GM21381 (cell line): Measurements from ENCODE around the gene TIMP2.
"Not testable (repeated sequence)": the region's sequence is repeated elsewhere in the genome, so short reads cannot be mapped to it uniquely, and the experiment has no call there.

Experiments
- ATAC-seq: cut with Tn5 transposase; IDR thresholded peaks from one replicate; pipeline ENCODE4 v1.9.1; 2021; ENCODE audit warnings: mild to moderate bottlenecking, moderate library complexity; ENCODE audit not compliant: unreplicated experiment

Gene TIMP2

GRCh38 chr17:78908426-78908825 is 16.8 kb downstream of the TIMP2 start:
- ATAC-seq, result no peak

GRCh38 chr17:78905541-78905940 is 19.6 kb downstream of the TIMP2 start:
- no peak for ATAC-seq

GRCh38 chr17:78905116-78905515 is 20.1 kb downstream of the TIMP2 start:
- no peak for ATAC-seq

- no peak for ATAC-seq
Observed at GRCh38 chr17:78904371-78904770, 20.8 kb downstream of the TIMP2 start.

GRCh38 chr17:78903101-78903779 is 21.9 kb downstream of the TIMP2 start, which contains the start of gene CEP295NL:
CEP295NL (minus strand) TSS chr17:78903201; CDS start chr17:78901828, 1,373 bp downstream.
- no peak for ATAC-seq

- ATAC-seq, result not testable (repeated sequence)
Observed at GRCh38 chr17:78902231-78902630, 23.0 kb downstream of the TIMP2 start.

- no peak for ATAC-seq
Observed at GRCh38 chr17:78901806-78902205, 23.4 kb downstream of the TIMP2 start.

GRCh38 chr17:78900816-78901215 is 24.4 kb downstream of the TIMP2 start:
- no peak for ATAC-seq

- ATAC-seq, result no peak
Observed at GRCh38 chr17:78899361-78900260, 25.6 kb downstream of the TIMP2 start.

GRCh38 chr17:78898947-78899346 is 26.2 kb downstream of the TIMP2 start:
- no peak for ATAC-seq

- no peak for ATAC-seq
Observed at GRCh38 chr17:78898075-78898836, 26.9 kb downstream of the TIMP2 start.

GRCh38 chr17:78897664-78898047 is 27.5 kb downstream of the TIMP2 start:
- ATAC-seq, result no peak

GRCh38 chr17:78896834-78897663 is 28.1 kb downstream of the TIMP2 start:
- no peak for ATAC-seq

GRCh38 chr17:78896091-78896833 is 28.9 kb downstream of the TIMP2 start:
- ATAC-seq, result no peak

GRCh38 chr17:78895322-78895721 is 29.9 kb downstream of the TIMP2 start:
- ATAC-seq, result no peak

GRCh38 chr17:78893684-78894083 is 31.5 kb downstream of the TIMP2 start:
- ATAC-seq, result no peak

GRCh38 chr17:78892936-78893379 is 32.2 kb downstream of the TIMP2 start:
- no peak for ATAC-seq

- no peak for ATAC-seq
Observed at GRCh38 chr17:78892520-78892919, 32.7 kb downstream of the TIMP2 start.

- ATAC-seq, result no peak
Observed at GRCh38 chr17:78892062-78892456, 33.1 kb downstream of the TIMP2 start.
